Kidney (tissue), 14 donors: Measurements from ENCODE around the gene ZFAND6. TPM values are rescaled to one million over a fixed set of nuclear protein-coding genes. Genes with fewer than 3 reads are reported as not detected.

Experiments
- DNase-seq, 5 donors: peaks; one replicate each; pipeline ENCODE4 v3.0.0-alpha.2; 2013 to 2020
- FAIRE-seq: peaks from 2 replicates; lab custom pipeline; 2012; peaks lifted over from hg19 to GRCh38; lab: Jason Lieb, UNC
- H3K27ac ChIP-seq, 2 donors: one replicate each; pipeline ENCODE4 v1.7.0; 2013; ENCODE audit warnings: low read depth in 2 of 2, low read length in 2 of 2, inconsistent platforms in 1 of 2
- H3K27me3 ChIP-seq: one replicate; pipeline ENCODE4 v1.7.1; 2013; ENCODE audit warnings: low read length, inconsistent platforms; ENCODE audit not compliant: control insufficient read depth, insufficient read depth
- H3K36me3 ChIP-seq, 3 donors: one replicate each; pipeline versions ENCODE4 v1.7.0 to v1.7.1; 2013; ENCODE audit warnings: low read length in 3 of 3, control low read depth in 1 of 3, inconsistent platforms in 1 of 3; ENCODE audit not compliant: insufficient read depth in 3 of 3, control insufficient read depth in 2 of 3
- H3K4me1 ChIP-seq, 3 donors: one replicate each; pipeline versions ENCODE4 v1.7.0 to v1.7.1; 2013; ENCODE audit warnings: low read length in 3 of 3, inconsistent platforms in 1 of 3, low read depth in 1 of 3; ENCODE audit not compliant: control insufficient read depth in 2 of 3, insufficient read depth in 2 of 3
- H3K4me3 ChIP-seq, 3 donors: one replicate each; pipeline versions ENCODE4 v1.7.0 to v1.8.1; 2013; ENCODE audit warnings: low read length in 3 of 3, control low read depth in 1 of 3, inconsistent platforms in 1 of 3
- H3K9ac ChIP-seq, 3 donors: one replicate each; pipeline versions ENCODE4 v1.7.0 to v1.7.1; 2013; ENCODE audit warnings: low read length in 3 of 3, control low read depth in 1 of 3, inconsistent platforms in 1 of 3
- H3K9me3 ChIP-seq, 3 donors: one replicate each; pipeline versions ENCODE4 v1.7.0 to v1.7.1; 2013; ENCODE audit warnings: low read length in 3 of 3, control low read depth in 1 of 3, inconsistent platforms in 1 of 3; ENCODE audit not compliant: control insufficient read depth in 2 of 3, insufficient read depth in 1 of 3
- intact Hi-C: fragments of 100-400 bp; cut with DNase I; formaldehyde crosslinking; loops from one replicate; pipeline ENCODE4 v1.11.1; 2022
- polyA plus RNA-seq: library from polyadenylated mRNA; stranded (reverse); fragments of 350-450 nt; fragmentation: Illumina TruSeq; extraction: RNeasy Lipid Tissue Mini Kit (QIAGEN cat#74804); gene quantifications from one replicate; pipeline ENCODE4 v1.2.3, GENCODE V29; 2014; ENCODE audit warnings: low read depth, low replicate concordance; ENCODE audit not compliant: insufficient read depth
- total RNA-seq: library from RNA; stranded (reverse); fragmentation: NEBNext Ultra II Directional; extraction: Animal tissue kit (Norgen Biotek cat#: 25700); gene quantifications from one replicate; pipeline ENCODE4 v1.2.1, GENCODE V29; 2021
- TF ChIP-seq, protein P1 (sequence below): IDR thresholded peaks from 3 replicates; pipeline ENCODE4 v1.5.1; 2012; ENCODE audit warnings: mild to moderate bottlenecking, moderate library complexity, borderline replicate concordance; ENCODE audit not compliant: insufficient read depth; ENCODE audit errors: extremely low read depth
- donor health status: control.
- donor health status: control.
- donor health status: control.
- donor health status: control.
- donor health status: control.
- donor health status: DM: yes; HTN: yes; CAD: no.
- donor health status: Normal renal cell carcinoma (clear cell type).

The ZFAND6 gene
- total and polyA plus RNA-seq, 2 donors from 2014 or later = 72.3 to 85.7 TPM

DNA sequence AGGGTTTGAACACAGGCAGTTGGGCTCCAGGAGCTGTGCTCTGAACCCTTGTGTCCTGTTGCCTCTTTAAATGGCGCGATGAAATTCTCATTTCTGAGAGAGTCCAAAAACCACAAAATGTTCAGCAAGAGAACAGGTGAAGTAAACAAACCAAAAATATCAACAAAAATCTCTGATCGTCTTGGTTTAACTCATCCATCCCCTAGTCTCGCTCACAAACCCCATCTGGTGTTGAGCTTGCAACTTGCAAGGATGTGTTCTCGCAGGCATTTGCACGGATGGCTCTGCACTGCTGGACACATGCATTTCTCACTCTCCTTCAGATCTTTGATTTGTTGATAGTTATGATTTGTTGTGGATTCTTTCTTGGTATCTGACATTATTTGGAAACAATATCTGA lies 124.4 kb downstream of the ZFAND6 start:
- Histone ChIP-seq H3K4me1 (no peaks in the 10 kb centered on the region), H3K27ac (no peak overlapping the region), H3K27me3 (no peaks in the 10 kb centered on the region), H3K9ac (no peak overlapping the region), H3K4me3 (no peak overlapping the region), H3K36me3 (peaks cover 0 to 67% (median 37%) of the 10 kb centered on the region in 3 donors), H3K9me3 (no peaks in the 10 kb centered on the region)
- FAIRE-seq (no peak), DNase-seq (no peak)
- TF ChIP-seq, protein P1, sequence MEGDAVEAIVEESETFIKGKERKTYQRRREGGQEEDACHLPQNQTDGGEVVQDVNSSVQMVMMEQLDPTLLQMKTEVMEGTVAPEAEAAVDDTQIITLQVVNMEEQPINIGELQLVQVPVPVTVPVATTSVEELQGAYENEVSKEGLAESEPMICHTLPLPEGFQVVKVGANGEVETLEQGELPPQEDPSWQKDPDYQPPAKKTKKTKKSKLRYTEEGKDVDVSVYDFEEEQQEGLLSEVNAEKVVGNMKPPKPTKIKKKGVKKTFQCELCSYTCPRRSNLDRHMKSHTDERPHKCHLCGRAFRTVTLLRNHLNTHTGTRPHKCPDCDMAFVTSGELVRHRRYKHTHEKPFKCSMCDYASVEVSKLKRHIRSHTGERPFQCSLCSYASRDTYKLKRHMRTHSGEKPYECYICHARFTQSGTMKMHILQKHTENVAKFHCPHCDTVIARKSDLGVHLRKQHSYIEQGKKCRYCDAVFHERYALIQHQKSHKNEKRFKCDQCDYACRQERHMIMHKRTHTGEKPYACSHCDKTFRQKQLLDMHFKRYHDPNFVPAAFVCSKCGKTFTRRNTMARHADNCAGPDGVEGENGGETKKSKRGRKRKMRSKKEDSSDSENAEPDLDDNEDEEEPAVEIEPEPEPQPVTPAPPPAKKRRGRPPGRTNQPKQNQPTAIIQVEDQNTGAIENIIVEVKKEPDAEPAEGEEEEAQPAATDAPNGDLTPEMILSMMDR = no peak
- intact Hi-C loops = no loop called here

DNA sequence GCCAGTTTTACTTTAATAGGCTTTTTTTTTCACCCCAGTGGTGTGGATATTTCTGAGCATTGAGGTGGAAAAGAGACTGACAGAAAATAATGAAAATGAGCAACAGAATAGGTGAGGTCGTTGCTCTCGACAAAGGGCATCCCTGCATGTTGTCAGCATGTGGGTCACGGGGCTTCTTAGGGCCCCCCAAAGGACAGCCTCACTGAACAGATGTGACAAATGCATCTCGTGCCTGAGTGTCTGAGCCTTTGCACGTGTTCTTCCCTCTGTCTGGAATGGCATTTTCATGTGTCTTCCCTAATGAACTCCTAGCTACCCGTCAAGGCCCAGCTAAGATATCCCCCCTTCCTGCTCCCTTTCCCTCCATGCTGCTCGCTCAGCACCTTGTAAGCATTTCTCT lies 125.1 kb downstream of the ZFAND6 start:
- TF ChIP-seq, protein P1 = no peak
- Histone ChIP-seq H3K27ac (no peak overlapping the region), H3K36me3 (peaks cover 0 to 64% (median 35%) of the 10 kb centered on the region in 3 donors), H3K4me3 (no peak overlapping the region), H3K9me3 (no peaks in the 10 kb centered on the region), H3K9ac (no peak overlapping the region), H3K4me1 (no peaks in the 10 kb centered on the region), H3K27me3 (no peaks in the 10 kb centered on the region)
- intact Hi-C loops = no loop called here
- no peak for FAIRE-seq
- no peak for DNase-seq

DNA sequence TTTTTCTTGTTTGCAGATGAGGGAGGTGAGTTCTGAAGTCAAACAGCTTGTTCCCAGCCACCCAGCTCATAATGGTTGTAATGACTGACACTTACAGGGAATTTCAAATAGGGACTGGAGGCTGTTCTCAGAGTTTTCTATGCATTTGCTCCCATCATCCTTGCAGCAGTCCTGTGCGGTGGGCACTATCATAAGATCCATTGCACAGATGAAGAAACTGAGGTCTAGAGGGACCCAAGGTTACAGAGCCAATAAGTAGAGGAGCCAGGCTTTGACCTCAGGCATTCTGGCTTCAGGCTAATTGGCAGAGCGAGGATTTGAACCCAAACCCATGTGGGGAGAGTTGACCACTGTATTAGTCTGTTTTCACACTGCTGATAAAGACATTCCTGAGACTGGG lies 125.7 kb downstream of the ZFAND6 start:
- TF ChIP-seq, protein P1 = no peak
- no peaks in the 10 kb centered on the region for H3K27me3 ChIP-seq
- FAIRE-seq (no peak), DNase-seq (no peak)
- H3K4me3 ChIP-seq = no peak overlapping the region
- no peaks in the 10 kb centered on the region for H3K9me3 ChIP-seq
- intact Hi-C loops = no loop called here
- no peaks in the 10 kb centered on the region for H3K4me1 ChIP-seq
- H3K36me3 ChIP-seq = peaks cover 0 to 63% (median 29%) of the 10 kb centered on the region in 3 donors
- H3K9ac ChIP-seq = no peak overlapping the region
- H3K27ac ChIP-seq = no peak overlapping the region

DNA sequence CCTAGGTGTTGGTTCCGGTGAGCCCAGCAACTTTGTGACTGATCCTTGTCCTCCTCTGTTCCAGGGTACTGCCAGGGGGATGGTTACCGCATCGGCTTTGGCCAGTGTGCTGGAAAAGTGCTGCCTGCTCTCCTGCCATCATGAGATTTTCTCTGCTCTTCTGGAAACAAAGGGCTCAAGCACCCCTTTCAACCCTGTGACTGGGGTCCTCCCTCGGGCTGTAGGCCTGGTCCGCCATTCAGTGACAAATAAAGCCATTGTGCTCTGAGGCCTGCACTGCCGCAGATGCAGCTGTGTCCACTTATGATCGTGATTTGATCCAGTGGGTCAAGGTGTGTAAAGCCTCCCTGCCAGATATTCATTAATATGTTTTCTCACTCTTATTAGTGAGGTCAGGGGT lies 126.6 kb downstream of the ZFAND6 start:
- Histone ChIP-seq H3K9ac (no peak overlapping the region), H3K4me1 (no peaks in the 10 kb centered on the region), H3K27me3 (no peaks in the 10 kb centered on the region), H3K4me3 (no peak overlapping the region), H3K27ac (no peak overlapping the region), H3K9me3 (no peaks in the 10 kb centered on the region), H3K36me3 (peaks cover 0 to 54% (median 25%) of the 10 kb centered on the region in 3 donors)
- TF ChIP-seq, protein P1 = no peak
- intact Hi-C loops = no loop called here
- DNase-seq (no peak), FAIRE-seq (no peak)
